ENCODE measurements around the gene CIDEC.
"Not testable (repeated sequence)": the region's sequence is repeated elsewhere in the genome, so short reads cannot be mapped to it uniquely, and the experiment has no call there.

Gene CIDEC

DNA sequence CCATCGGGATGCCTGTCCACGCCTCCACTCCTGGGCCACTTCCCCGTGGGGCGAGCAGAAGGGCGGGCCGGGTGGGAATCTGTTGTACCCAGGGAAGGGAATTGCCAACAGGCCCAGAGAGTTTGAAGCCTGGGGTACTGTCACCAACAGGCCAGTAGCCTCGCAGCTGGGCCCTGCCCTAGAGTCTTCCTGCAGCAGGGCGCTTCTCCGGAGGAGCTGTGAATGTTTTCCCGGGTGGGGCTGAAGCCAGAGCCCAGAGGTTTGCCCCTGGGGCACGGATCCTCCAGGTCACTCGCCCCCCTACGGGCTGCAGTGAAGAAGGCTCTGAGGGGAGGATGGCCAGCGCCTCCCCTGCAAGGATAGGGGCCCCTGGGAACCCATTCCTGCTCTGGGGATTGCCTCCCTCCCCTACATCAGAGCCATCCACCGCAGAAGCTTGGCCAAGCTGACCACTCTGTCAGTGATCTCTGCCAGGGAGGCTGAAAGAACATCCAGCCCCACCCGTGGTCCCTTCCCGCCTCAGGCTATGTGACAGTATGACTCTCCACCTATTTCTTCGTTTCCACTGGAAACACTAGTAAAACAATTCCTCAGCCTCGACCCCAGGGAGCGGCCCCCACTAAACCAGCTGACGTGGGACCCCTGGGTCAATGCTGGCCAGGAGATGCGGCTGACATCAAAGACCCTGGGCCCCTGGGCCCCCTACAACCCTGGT lies 16.8 kb downstream of the CIDEC start:
- in situ Hi-C loops (cut with HindIII; ENCODE audit: low pct_unique_long_range_greater_than_20kb, low sequenced_read_pairs) = no loop called here
- DNase-seq (ENCODE audit: low read depth in 1 of 2, low spot score in 1 of 2) = no peak
- TF ChIP-seq JUND (IDR thresholded peaks at IDR 0.05; ENCODE audit: low read depth) = no peak

- in situ Hi-C loops (cut with HindIII; ENCODE audit: low pct_unique_long_range_greater_than_20kb, low sequenced_read_pairs) = no loop called here
- TF ChIP-seq JUND (IDR thresholded peaks at IDR 0.05; ENCODE audit: low read depth) = no peak
These were observed 17.5 kb downstream of the CIDEC start for GRCh38 chr3:9862391-9863057.

DNA sequence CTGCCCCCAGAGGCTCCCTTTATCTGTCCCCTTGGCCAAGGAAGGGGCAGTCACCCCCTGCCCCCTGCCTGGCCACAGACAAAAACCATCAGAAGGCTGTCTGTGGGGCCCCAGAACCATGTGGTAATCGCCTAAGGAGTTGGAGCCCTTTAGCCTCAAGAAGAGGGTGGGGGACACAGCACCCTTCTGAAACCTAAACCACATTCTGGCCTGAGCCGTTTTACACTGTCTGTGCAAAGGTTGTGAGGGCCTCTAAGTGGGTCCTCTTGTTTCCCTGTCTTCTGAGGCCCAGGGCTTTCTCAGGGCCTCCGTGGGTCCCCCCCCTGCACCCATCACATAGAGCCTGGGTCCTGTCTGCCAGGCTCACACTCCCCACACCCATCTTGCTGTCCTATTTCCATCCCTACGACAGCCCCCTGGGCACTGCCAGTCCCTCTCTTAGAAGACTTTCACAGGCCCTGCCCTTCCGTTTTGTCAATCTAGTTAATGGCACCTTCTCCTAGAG lies 18.4 kb downstream of the CIDEC start:
- DNase-seq (ENCODE audit: low read depth in 1 of 2, low spot score in 1 of 2) = no peak
- TF ChIP-seq JUND (IDR thresholded peaks at IDR 0.05; ENCODE audit: low read depth) = no peak
- in situ Hi-C loops (cut with HindIII; ENCODE audit: low pct_unique_long_range_greater_than_20kb, low sequenced_read_pairs) = no loop called here

More at GRCh38 chr3:9862391-9863057, 17.5 kb downstream of the CIDEC start:
- DNase-seq (ENCODE audit: low read depth in 1 of 2, low spot score in 1 of 2) = no peak

- TF ChIP-seq JUND (IDR thresholded peaks at IDR 0.05; ENCODE audit: low read depth) = no peak
- in situ Hi-C loops (cut with HindIII; ENCODE audit: low pct_unique_long_range_greater_than_20kb, low sequenced_read_pairs) = no loop called here
These were observed 18.9 kb downstream of the CIDEC start for GRCh38 chr3:9861201-9861600.

DNA sequence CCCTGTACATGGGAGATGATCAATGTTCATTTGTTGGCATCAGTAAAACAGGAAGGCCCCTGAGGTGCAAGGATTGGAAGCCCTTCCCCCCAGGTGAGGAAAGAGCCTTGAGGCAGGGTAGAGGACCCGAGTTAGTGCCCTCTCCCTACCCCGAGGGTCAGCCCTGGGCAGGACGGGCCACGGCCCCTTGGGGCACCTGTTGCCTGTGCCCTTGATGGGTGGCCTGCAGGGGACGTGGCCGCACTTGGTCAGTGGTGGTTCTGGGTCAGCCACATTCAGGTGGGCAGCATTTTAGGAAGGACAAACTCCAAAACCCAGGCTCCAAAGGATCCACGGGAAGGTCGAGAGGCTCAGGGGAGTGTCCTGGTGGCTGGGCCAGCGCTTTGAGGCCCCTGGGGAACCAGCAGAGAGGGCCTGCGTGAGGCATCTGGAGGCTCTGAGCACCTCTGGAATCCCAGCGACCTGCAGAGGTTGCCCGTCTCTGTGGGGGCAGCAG lies 20.5 kb downstream of the CIDEC start:
- TF ChIP-seq JUND (IDR thresholded peaks at IDR 0.05; ENCODE audit: low read depth) = no peak
- in situ Hi-C loops (cut with HindIII; ENCODE audit: low pct_unique_long_range_greater_than_20kb, low sequenced_read_pairs) = no loop called here
- no peak for DNase-seq (ENCODE audit: low read depth in 1 of 2, low spot score in 1 of 2)

More at GRCh38 chr3:9861201-9861600, 18.9 kb downstream of the CIDEC start:
- no peak for DNase-seq (ENCODE audit: low read depth in 1 of 2, low spot score in 1 of 2)

DNA sequence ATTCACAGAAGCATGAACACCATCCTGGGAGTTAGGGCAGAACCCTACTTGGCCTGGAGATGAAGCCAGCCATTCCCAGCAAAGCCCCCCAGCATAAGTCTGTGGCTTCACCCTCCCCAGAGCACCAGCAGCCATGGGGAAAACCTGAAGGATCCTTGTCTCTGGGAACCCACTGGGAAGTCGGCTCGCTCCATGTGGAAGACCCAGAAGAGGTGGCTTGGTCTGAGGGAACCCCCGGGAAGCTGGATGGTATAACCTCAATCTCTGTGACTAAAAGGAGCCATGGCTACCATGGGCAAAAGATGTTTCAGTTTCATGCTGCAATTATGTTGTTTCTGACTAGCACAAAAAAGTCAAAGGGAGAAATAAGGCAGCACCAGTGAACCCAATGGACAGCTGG lies 24.5 kb downstream of the CIDEC start:
- no peak for TF ChIP-seq JUND (IDR thresholded peaks at IDR 0.05; ENCODE audit: low read depth)
- in situ Hi-C loops (cut with HindIII; ENCODE audit: low pct_unique_long_range_greater_than_20kb, low sequenced_read_pairs) = no loop called here
- no peak for DNase-seq (ENCODE audit: low read depth in 1 of 2, low spot score in 1 of 2)

GRCh38 chr3:9854291-9854940 lies 25.6 kb downstream of the CIDEC start:
- DNase-seq (ENCODE audit: low read depth in 1 of 2, low spot score in 1 of 2); in situ Hi-C loops (cut with HindIII; ENCODE audit: low pct_unique_long_range_greater_than_20kb, low sequenced_read_pairs): not testable (repeated sequence)

- no peak for DNase-seq (ENCODE audit: low read depth in 1 of 2, low spot score in 1 of 2)
- in situ Hi-C loops (cut with HindIII; ENCODE audit: low pct_unique_long_range_greater_than_20kb, low sequenced_read_pairs) = no loop called here
- no peak for TF ChIP-seq JUND (IDR thresholded peaks at IDR 0.05; ENCODE audit: low read depth)
These were observed 27.5 kb downstream of the CIDEC start for GRCh38 chr3:9852528-9852927.

DNA sequence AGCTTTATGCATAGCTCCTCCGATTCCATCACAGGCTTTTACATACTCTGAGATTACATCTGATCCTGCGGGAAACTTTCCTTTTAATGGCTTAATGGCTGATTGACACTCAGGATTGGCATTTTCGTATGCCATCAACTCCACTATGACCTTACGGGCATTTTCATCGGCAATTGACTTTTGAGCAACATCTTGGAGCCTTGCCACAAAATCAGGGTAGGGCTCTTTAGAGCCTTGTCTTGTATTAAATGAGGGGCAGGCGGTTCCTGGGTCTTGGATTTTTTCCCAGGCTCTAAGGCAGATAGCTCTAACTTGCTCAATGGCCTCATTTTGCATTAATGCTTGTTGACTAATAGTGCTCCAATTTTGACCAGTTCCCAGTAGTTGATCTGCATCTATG lies 28.1 kb downstream of the CIDEC start:
- DNase-seq (ENCODE audit: low read depth in 1 of 2, low spot score in 1 of 2); in situ Hi-C loops (cut with HindIII; ENCODE audit: low pct_unique_long_range_greater_than_20kb, low sequenced_read_pairs): not testable (repeated sequence)

DNA sequence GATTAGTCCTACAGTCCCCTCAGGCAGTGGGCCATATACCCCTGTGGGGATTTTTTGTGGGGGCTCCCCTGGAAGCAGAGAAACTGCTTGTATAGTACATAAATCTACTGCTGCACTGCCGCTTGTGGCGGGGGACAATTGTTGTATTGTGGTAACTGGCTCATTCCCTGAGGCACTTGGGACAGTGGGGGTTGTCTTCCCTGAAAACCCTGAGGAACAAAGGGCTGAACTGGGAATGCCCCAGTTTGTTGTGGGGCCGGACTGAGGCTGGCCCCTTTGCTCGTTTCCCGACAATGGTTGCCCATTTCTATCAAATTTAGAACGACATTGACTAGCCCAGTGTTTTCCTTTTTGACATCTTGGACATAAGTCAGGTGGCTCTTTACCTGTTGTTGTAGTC lies 28.7 kb downstream of the CIDEC start:
- in situ Hi-C loops (cut with HindIII; ENCODE audit: low pct_unique_long_range_greater_than_20kb, low sequenced_read_pairs); DNase-seq (ENCODE audit: low read depth in 1 of 2, low spot score in 1 of 2): not testable (repeated sequence)

GRCh38 chr3:9848860-9849259 lies 31.2 kb downstream of the CIDEC start:
- DNase-seq (ENCODE audit: low read depth in 1 of 2, low spot score in 1 of 2) = peak in 1 of 2 experiments; percentile 46

GRCh38 chr3:9847870-9848269 lies 32.2 kb downstream of the CIDEC start:
- in situ Hi-C loops (cut with HindIII; ENCODE audit: low pct_unique_long_range_greater_than_20kb, low sequenced_read_pairs); DNase-seq (ENCODE audit: low read depth in 1 of 2, low spot score in 1 of 2): not testable (repeated sequence)

More at GRCh38 chr3:9848860-9849259, 31.2 kb downstream of the CIDEC start:
- in situ Hi-C loops (cut with HindIII; ENCODE audit: low pct_unique_long_range_greater_than_20kb, low sequenced_read_pairs) = not testable (repeated sequence)

GRCh38 chr3:9846931-9847488 lies 33.0 kb downstream of the CIDEC start:
- no peak for DNase-seq (ENCODE audit: low read depth in 1 of 2, low spot score in 1 of 2)
- no peak for TF ChIP-seq JUND (IDR thresholded peaks at IDR 0.05; ENCODE audit: low read depth)
- in situ Hi-C loops (cut with HindIII; ENCODE audit: low pct_unique_long_range_greater_than_20kb, low sequenced_read_pairs) = no loop called here
